Amniotic stem cell (primary cell): ENCODE measurements around the gene HNRNPA2B1.

Experiments used
- DNase-seq: peaks from one replicate; lab custom pipeline; 2025; lab: John Stamatoyannopoulos, UW

HNRNPA2B1 gene

GRCh38 chr7:26147030-26147429 is 53.5 kb downstream of the HNRNPA2B1 start:
- no peak for DNase-seq

- DNase-seq, result no peak
Observed at GRCh38 chr7:26145238-26145637, 55.3 kb downstream of the HNRNPA2B1 start.

GRCh38 chr7:26144184-26145080 is 56.1 kb downstream of the HNRNPA2B1 start:
- DNase-seq, result no peak

GRCh38 chr7:26143298-26144048 is 57.1 kb downstream of the HNRNPA2B1 start:
- DNase-seq, result no peak

GRCh38 chr7:26141077-26141476 is 59.5 kb downstream of the HNRNPA2B1 start:
- no peak for DNase-seq

GRCh38 chr7:26140380-26140779 is 60.2 kb downstream of the HNRNPA2B1 start:
- no peak for DNase-seq
